ENCODE measurements around the gene IMPG2. TPM values are rescaled to one million over a fixed set of nuclear protein-coding genes. Genes with fewer than 3 reads are reported as not detected.

Gene IMPG2
- total and polyA plus RNA-seq, 7 donors = 0.07 to 1.4 (median 0.66) TPM; not detected in 2

DNA sequence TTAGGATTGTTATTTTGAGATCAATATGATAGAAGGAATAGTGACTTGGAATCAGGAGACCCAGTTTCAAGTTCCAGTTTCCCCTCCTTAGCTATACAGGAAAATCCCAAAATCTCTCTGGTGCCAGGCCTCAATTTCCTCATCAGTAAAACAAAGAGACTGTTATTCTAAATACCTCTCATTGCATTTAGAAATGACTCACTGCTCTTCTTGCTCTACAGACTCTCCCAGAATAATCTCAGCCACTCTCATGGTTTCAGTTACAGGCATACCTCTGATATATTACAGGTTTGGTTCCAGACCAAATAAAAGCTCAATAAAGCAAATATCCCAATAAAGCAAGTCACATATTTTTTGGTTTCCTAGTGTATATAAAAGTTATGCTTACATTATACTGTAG is 28.3 kb downstream of the IMPG2 start:
- no peak overlapping the region for H3K4me3 ChIP-seq
- no peaks in the 10 kb centered on the region for H3K9me3 ChIP-seq
- no peak overlapping the region for H3K27ac ChIP-seq
- no peak for TF ChIP-seq POLR2AphosphoS5 (IDR thresholded peaks at IDR 0.05)
- TF ChIP-seq, protein P1, sequence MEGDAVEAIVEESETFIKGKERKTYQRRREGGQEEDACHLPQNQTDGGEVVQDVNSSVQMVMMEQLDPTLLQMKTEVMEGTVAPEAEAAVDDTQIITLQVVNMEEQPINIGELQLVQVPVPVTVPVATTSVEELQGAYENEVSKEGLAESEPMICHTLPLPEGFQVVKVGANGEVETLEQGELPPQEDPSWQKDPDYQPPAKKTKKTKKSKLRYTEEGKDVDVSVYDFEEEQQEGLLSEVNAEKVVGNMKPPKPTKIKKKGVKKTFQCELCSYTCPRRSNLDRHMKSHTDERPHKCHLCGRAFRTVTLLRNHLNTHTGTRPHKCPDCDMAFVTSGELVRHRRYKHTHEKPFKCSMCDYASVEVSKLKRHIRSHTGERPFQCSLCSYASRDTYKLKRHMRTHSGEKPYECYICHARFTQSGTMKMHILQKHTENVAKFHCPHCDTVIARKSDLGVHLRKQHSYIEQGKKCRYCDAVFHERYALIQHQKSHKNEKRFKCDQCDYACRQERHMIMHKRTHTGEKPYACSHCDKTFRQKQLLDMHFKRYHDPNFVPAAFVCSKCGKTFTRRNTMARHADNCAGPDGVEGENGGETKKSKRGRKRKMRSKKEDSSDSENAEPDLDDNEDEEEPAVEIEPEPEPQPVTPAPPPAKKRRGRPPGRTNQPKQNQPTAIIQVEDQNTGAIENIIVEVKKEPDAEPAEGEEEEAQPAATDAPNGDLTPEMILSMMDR (IDR thresholded peaks at IDR 0.05) = no peak
- no peak for TF ChIP-seq POLR2A (IDR thresholded peaks at IDR 0.05)
- no peak for TF ChIP-seq EP300 (IDR thresholded peaks at IDR 0.05)
- no peaks in the 10 kb centered on the region for H3K4me1 ChIP-seq
- no peak for DNase-seq
- intact Hi-C loops (cut with DNase I) = no loop called here
- no peaks in the 10 kb centered on the region for H3K36me3 ChIP-seq
- H3K27me3 ChIP-seq = no peaks in the 10 kb centered on the region

DNA sequence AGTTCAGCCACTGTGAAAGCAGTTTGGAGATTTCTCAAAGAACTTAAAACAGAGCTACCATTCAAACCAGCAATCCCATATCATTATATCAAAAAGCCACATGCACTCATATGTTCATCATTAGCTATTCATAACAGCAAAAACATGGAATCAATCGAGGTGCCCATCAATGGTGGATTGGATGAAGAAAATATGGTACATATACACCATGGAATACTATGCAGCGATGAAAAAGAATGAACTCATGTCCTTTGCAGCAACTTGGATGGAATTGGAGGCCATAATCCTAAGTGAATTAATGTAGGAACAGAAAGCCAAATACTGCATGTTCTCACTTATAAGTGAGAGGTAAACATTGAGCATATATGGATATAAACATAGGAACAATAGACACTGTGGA is 32.1 kb downstream of the IMPG2 start:
- no peak overlapping the region for H3K4me3 ChIP-seq
- intact Hi-C loops (cut with DNase I) = no loop called here
- DNase-seq = no peak
- no peak overlapping the region for H3K27ac ChIP-seq
- TF ChIP-seq EP300 (IDR thresholded peaks at IDR 0.05) = no peak
- no peak for TF ChIP-seq POLR2A (IDR thresholded peaks at IDR 0.05)
- no peak for TF ChIP-seq POLR2AphosphoS5 (IDR thresholded peaks at IDR 0.05)
- TF ChIP-seq, protein P1 (IDR thresholded peaks at IDR 0.05) = no peak
- WGBS, 2 donors = 83 to 87% methylated on average over 2 of the region's 2 CpGs
- no peaks in the 10 kb centered on the region for H3K4me1 ChIP-seq
- H3K9me3 ChIP-seq = no peaks in the 10 kb centered on the region
- no peaks in the 10 kb centered on the region for H3K27me3 ChIP-seq
- no peaks in the 10 kb centered on the region for H3K36me3 ChIP-seq

DNA sequence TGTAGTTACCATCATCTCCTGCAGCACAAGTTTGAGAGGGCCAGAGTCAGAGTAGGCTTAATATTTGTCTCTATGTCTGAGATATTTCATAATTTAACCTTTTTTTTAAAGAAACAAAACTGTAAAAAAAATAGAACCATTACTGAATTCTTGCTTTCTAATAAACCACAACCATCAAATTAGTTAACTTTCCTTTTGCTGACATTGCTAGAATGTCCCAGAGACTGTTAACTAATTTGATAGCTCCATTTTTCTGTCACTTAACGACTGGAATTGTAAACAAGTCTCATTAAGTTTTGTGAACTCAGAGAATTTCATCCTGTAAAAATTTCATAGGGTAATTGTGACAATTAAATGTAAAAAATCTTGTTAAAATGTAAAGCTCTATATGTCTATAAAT is 35.6 kb downstream of the IMPG2 start:
- TF ChIP-seq POLR2A (IDR thresholded peaks at IDR 0.05) (no peak), EP300 (IDR thresholded peaks at IDR 0.05) (no peak), POLR2AphosphoS5 (IDR thresholded peaks at IDR 0.05) (no peak)
- TF ChIP-seq, protein P1 (IDR thresholded peaks at IDR 0.05) = no peak
- no peak overlapping the region for H3K27ac ChIP-seq
- 41 to 65% methylated on average over 1 of the region's 1 CpG for WGBS, 2 donors
- no peaks in the 10 kb centered on the region for H3K9me3 ChIP-seq
- no peaks in the 10 kb centered on the region for H3K4me1 ChIP-seq
- H3K36me3 ChIP-seq = no peaks in the 10 kb centered on the region
- H3K4me3 ChIP-seq = no peak overlapping the region
- DNase-seq = no peak
- intact Hi-C loops (cut with DNase I) = no loop called here
- no peaks in the 10 kb centered on the region for H3K27me3 ChIP-seq

DNA sequence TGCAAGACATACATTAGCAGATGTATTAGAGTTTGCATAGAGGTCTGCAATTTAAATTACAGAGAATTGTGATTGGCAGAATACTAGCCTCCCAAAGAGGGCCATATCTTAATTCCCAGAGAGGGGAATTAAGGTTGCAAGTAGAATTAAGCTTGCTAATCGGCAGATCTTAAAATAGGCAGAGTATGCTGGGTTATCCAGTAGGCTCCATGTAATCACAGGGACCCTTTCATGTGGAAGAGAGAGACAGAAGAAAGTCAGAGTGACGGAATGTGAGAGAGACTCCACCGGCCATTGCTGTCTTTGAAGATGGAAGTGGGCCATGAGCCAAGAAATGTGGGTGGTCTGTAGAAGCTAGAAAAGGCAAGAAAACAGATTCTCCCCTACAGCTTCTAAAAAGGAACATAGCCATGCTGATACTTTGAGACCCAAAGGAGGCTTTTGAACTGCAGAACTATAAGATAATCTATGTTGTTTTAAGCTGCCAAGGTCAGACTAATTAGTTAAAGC is 38.8 kb downstream of the IMPG2 start:
- no peaks in the 10 kb centered on the region for H3K27me3 ChIP-seq
- intact Hi-C loops (cut with DNase I) = no loop called here
- no peak overlapping the region for H3K27ac ChIP-seq
- H3K4me3 ChIP-seq = no peak overlapping the region
- WGBS, 2 donors = 74 to 86% methylated on average over 3 of the region's 3 CpGs
- DNase-seq = no peak
- no peaks in the 10 kb centered on the region for H3K36me3 ChIP-seq
- no peaks in the 10 kb centered on the region for H3K9me3 ChIP-seq
- H3K4me1 ChIP-seq = no peaks in the 10 kb centered on the region
- TF ChIP-seq EP300 (IDR thresholded peaks at IDR 0.05) = no peak
- TF ChIP-seq, protein P1 (IDR thresholded peaks at IDR 0.05) = no peak
- TF ChIP-seq POLR2AphosphoS5 (IDR thresholded peaks at IDR 0.05) = no peak
- TF ChIP-seq POLR2A (IDR thresholded peaks at IDR 0.05) = no peak

DNA sequence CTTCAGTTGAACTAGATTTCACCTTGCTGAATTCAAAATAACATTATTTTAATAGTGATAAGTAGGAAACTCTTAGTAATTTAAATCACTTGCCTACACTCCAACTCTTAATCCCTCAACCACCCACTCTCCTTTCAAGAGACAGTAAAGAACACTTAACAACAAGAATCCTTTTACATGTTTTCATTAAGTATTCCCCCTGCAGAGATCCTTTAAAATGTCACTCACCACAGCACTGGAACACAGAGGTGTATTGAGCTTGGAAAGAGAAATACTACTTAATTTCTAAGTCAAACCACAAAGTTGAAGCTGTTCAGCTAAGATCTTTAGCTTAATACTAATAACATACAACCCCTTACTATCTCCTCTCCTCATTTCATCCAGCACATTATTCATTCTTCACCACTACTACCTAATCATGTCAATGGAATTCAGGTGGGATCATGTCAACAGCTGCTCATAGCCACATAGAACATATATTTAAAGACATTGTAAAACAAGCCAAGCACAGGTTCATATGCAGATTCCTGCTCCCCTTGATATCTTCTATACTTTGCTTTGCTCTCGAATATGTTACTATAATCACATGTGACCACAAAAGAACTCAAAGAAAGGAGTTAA is 40.5 kb downstream of the IMPG2 start:
- DNase-seq = no peak
- intact Hi-C loops (cut with DNase I) = no loop called here
- WGBS, 2 donors = 93% methylated on average over 1 of the region's 1 CpG

More for the DNA sequence above, 40.5 kb downstream of the IMPG2 start:
- H3K27me3 ChIP-seq = no peaks in the 10 kb centered on the region
- H3K4me1 ChIP-seq = no peaks in the 10 kb centered on the region
- H3K36me3 ChIP-seq = no peaks in the 10 kb centered on the region
- TF ChIP-seq EP300 (IDR thresholded peaks at IDR 0.05) (no peak), POLR2A (IDR thresholded peaks at IDR 0.05) (no peak), POLR2AphosphoS5 (IDR thresholded peaks at IDR 0.05) (no peak)
- TF ChIP-seq, protein P1 (IDR thresholded peaks at IDR 0.05) = no peak
- no peak overlapping the region for H3K4me3 ChIP-seq
- no peak overlapping the region for H3K27ac ChIP-seq
- no peaks in the 10 kb centered on the region for H3K9me3 ChIP-seq

All from sigmoid colon (tissue), 7 donors.